Left lobe of liver (tissue), 2 donors: ENCODE data around the gene GNPAT. TPM values are rescaled to one million over a fixed set of nuclear protein-coding genes. Genes with fewer than 3 reads are reported as not detected.

Source experiments
- ATAC-seq: fragments of 200-7000 bp; cut with Tn5 transposase; one replicate; pipeline ENCODE4 v1.9.1; 2020; ENCODE audit warnings: mild to moderate bottlenecking, moderate library complexity
- DNase-seq: peaks from one replicate; pipeline ENCODE4 v3.0.0-alpha.2; 2020; ENCODE audit warnings: low spot score
- total RNA-seq: library from RNA; stranded (reverse); gene quantifications from one replicate; pipeline ENCODE4 v1.2.1, GENCODE V29; 2021
- donor health status: DM: no; HTN: no; CAD: no; lungs with moderate emphysema.
- donor health status: DM: no; HTN: yes; CAD: no.

GNPAT gene
- total RNA-seq, 1 donor from 2014 or later: 19.0 TPM

GRCh38 chr1:231241750-231242149 is 738 bp downstream of the GNPAT start:
- ATAC-seq (peak; percentile 51), DNase-seq (no peak)

GRCh38 chr1:231242516-231243198 is 1.6 kb downstream of the GNPAT start:
- DNase-seq: no peak
- no peak for ATAC-seq

- ATAC-seq (no peak), DNase-seq (no peak)
These were observed 7.8 kb downstream of the GNPAT start for GRCh38 chr1:231248778-231249177.

- no peak for ATAC-seq
- DNase-seq: no peak
These were observed 11.3 kb downstream of the GNPAT start for GRCh38 chr1:231252336-231252735.

- no peak for ATAC-seq
- DNase-seq: no peak
These were observed 19.3 kb downstream of the GNPAT start for GRCh38 chr1:231260351-231260750.

- no peak for DNase-seq
- ATAC-seq: no peak
These were observed 23.6 kb downstream of the GNPAT start for GRCh38 chr1:231264642-231265041.

- no peak for ATAC-seq
- DNase-seq: no peak
These were observed 24.4 kb downstream of the GNPAT start for GRCh38 chr1:231265379-231265778.

GRCh38 chr1:231266811-231267322 is 25.9 kb downstream of the GNPAT start:
- DNase-seq (no peak), ATAC-seq (no peak)

GRCh38 chr1:231272173-231272572 is 31.2 kb downstream of the GNPAT start:
- DNase-seq (no peak), ATAC-seq (no peak)

GRCh38 chr1:231272880-231273279 is 31.9 kb downstream of the GNPAT start:
- DNase-seq: no peak
- ATAC-seq: no peak

GRCh38 chr1:231274119-231274825 is 33.3 kb downstream of the GNPAT start:
- ATAC-seq (no peak), DNase-seq (no peak)

- ATAC-seq (peak; percentile 70), DNase-seq (peak; percentile 48)
These were observed 37.2 kb downstream of the GNPAT start for GRCh38 chr1:231278100-231278790.

GRCh38 chr1:231279081-231279480 is 38.1 kb downstream of the GNPAT start:
- ATAC-seq (no peak), DNase-seq (no peak)

- ATAC-seq (peak; percentile 44), DNase-seq (no peak)
These were observed 38.7 kb downstream of the GNPAT start for GRCh38 chr1:231279683-231280082.

- no peak for DNase-seq
- no peak for ATAC-seq
These were observed 43.4 kb downstream of the GNPAT start for GRCh38 chr1:231284441-231284840.

- ATAC-seq (no peak), DNase-seq (no peak)
These were observed 45.6 kb downstream of the GNPAT start for GRCh38 chr1:231286603-231287002.

- no peak for DNase-seq
- ATAC-seq: no peak
These were observed 54.9 kb downstream of the GNPAT start for GRCh38 chr1:231295938-231296337.

GRCh38 chr1:231301990-231302389 is 61.0 kb downstream of the GNPAT start:
- ATAC-seq: peak; percentile 80
- DNase-seq: peak; percentile 51

GRCh38 chr1:231310391-231310934 is 69.5 kb downstream of the GNPAT start:
- DNase-seq (no peak), ATAC-seq (no peak)

GRCh38 chr1:231311720-231312431 is 70.9 kb downstream of the GNPAT start:
- DNase-seq (no peak), ATAC-seq (no peak)

- ATAC-seq: no peak
- DNase-seq: no peak
These were observed 71.4 kb downstream of the GNPAT start for GRCh38 chr1:231312432-231312788.
